ENCODE data around the gene CFAP91. TPM values are rescaled to one million over a fixed set of nuclear protein-coding genes. Genes with fewer than 3 reads are reported as not detected.

Gene CFAP91
- total RNA-seq, 1 donor from 2014 or later, result 0.59 TPM

- DNase-seq, result no peak
- H3K27ac Mint-ChIP-seq (ENCODE audit: unreplicated experiment), result no peak overlapping the region
- H3K4me3 Mint-ChIP-seq (ENCODE audit: unreplicated experiment), result no peak overlapping the region
- no peaks in the 10 kb centered on the region for H3K4me1 Mint-ChIP-seq (ENCODE audit: low read depth, unreplicated experiment)
- H3K36me3 Mint-ChIP-seq (ENCODE audit: unreplicated experiment), result no peaks in the 10 kb centered on the region
- no peak for TF ChIP-seq CTCF (IDR thresholded peaks at IDR 0.05; ENCODE audit: partially characterized antibody, unreplicated experiment)
- H3K27me3 Mint-ChIP-seq (ENCODE audit: unreplicated experiment), result no peaks in the 10 kb centered on the region
- no peaks in the 10 kb centered on the region for H3K9me3 Mint-ChIP-seq (ENCODE audit: unreplicated experiment)
These were observed 12.3 kb downstream of the CFAP91 start for GRCh38 chr3:119715105-119715504.

GRCh38 chr3:119716998-119717397 lies 14.2 kb downstream of the CFAP91 start:
- DNase-seq, result no peak
- no peaks in the 10 kb centered on the region for H3K27me3 Mint-ChIP-seq (ENCODE audit: unreplicated experiment)
- no peaks in the 10 kb centered on the region for H3K36me3 Mint-ChIP-seq (ENCODE audit: unreplicated experiment)
- no peak overlapping the region for H3K27ac Mint-ChIP-seq (ENCODE audit: unreplicated experiment)
- H3K4me1 Mint-ChIP-seq (ENCODE audit: low read depth, unreplicated experiment), result no peaks in the 10 kb centered on the region
- no peak for TF ChIP-seq CTCF (IDR thresholded peaks at IDR 0.05; ENCODE audit: partially characterized antibody, unreplicated experiment)
- H3K9me3 Mint-ChIP-seq (ENCODE audit: unreplicated experiment), result no peaks in the 10 kb centered on the region
- H3K4me3 Mint-ChIP-seq (ENCODE audit: unreplicated experiment), result no peak overlapping the region

- H3K36me3 Mint-ChIP-seq (ENCODE audit: unreplicated experiment), result no peaks in the 10 kb centered on the region
- H3K27me3 Mint-ChIP-seq (ENCODE audit: unreplicated experiment), result no peaks in the 10 kb centered on the region
- H3K4me1 Mint-ChIP-seq (ENCODE audit: low read depth, unreplicated experiment), result no peaks in the 10 kb centered on the region
- no peak overlapping the region for H3K27ac Mint-ChIP-seq (ENCODE audit: unreplicated experiment)
- H3K9me3 Mint-ChIP-seq (ENCODE audit: unreplicated experiment), result no peaks in the 10 kb centered on the region
- no peak for TF ChIP-seq CTCF (IDR thresholded peaks at IDR 0.05; ENCODE audit: partially characterized antibody, unreplicated experiment)
- DNase-seq, result no peak
- no peak overlapping the region for H3K4me3 Mint-ChIP-seq (ENCODE audit: unreplicated experiment)
These were observed 14.7 kb downstream of the CFAP91 start for GRCh38 chr3:119717520-119717919.

- Mint-ChIP-seq H3K4me1 (ENCODE audit: low read depth, unreplicated experiment) (no peaks in the 10 kb centered on the region), H3K4me3 (ENCODE audit: unreplicated experiment) (no peak overlapping the region), H3K36me3 (ENCODE audit: unreplicated experiment) (no peaks in the 10 kb centered on the region), H3K9me3 (ENCODE audit: unreplicated experiment) (no peaks in the 10 kb centered on the region), H3K27ac (ENCODE audit: unreplicated experiment) (no peak overlapping the region), H3K27me3 (ENCODE audit: unreplicated experiment) (no peaks in the 10 kb centered on the region)
- no peak for DNase-seq
- TF ChIP-seq CTCF (IDR thresholded peaks at IDR 0.05; ENCODE audit: partially characterized antibody, unreplicated experiment), result no peak
These were observed 20.2 kb downstream of the CFAP91 start for GRCh38 chr3:119723022-119723421.

- Mint-ChIP-seq H3K27ac (ENCODE audit: unreplicated experiment) (no peak overlapping the region), H3K4me1 (ENCODE audit: low read depth, unreplicated experiment) (peaks cover 12% of the 10 kb centered on the region), H3K36me3 (ENCODE audit: unreplicated experiment) (no peaks in the 10 kb centered on the region), H3K4me3 (ENCODE audit: unreplicated experiment) (no peak overlapping the region), H3K27me3 (ENCODE audit: unreplicated experiment) (no peaks in the 10 kb centered on the region), H3K9me3 (ENCODE audit: unreplicated experiment) (no peaks in the 10 kb centered on the region)
- DNase-seq, result no peak
- no peak for TF ChIP-seq CTCF (IDR thresholded peaks at IDR 0.05; ENCODE audit: partially characterized antibody, unreplicated experiment)
These were observed 24.1 kb downstream of the CFAP91 start for GRCh38 chr3:119726909-119727308.
